HG03064 (cell line): ENCODE measurements around the gene LRRC57.
A peak's percentile ranks its signal among the peaks of the same experiment; 100 is the strongest.
"Not testable (repeated sequence)": the region's sequence is repeated elsewhere in the genome, so short reads cannot be mapped to it uniquely, and the experiment has no call there.

ENCODE experiments used
- ATAC-seq: cut with Tn5 transposase; IDR thresholded peaks from one replicate; pipeline ENCODE4 v1.9.1; 2021; ENCODE audit warnings: low read depth; ENCODE audit not compliant: unreplicated experiment

Gene LRRC57

GRCh38 chr15:42548249-42549031, at the start of gene LRRC57, which contains the start of gene HAUS2:
Gene LRRC57, minus strand, starts transcription at chr15:42548793. Its CDS starts 359 bp downstream, at chr15:42548434.
Gene HAUS2, plus strand, starts transcription at chr15:42548838. Its CDS starts 35 bp downstream, at chr15:42548873.
- ATAC-seq: peak; percentile 76

GRCh38 chr15:42595626-42596240, 47.1 kb upstream of the LRRC57 start:
- no peak for ATAC-seq

- no peak for ATAC-seq
Observed at GRCh38 chr15:42594095-42594494, 45.5 kb upstream of the LRRC57 start.

GRCh38 chr15:42593143-42593542, 44.5 kb upstream of the LRRC57 start:
- ATAC-seq: no peak

- ATAC-seq: no peak
Observed at GRCh38 chr15:42592716-42593115, 44.1 kb upstream of the LRRC57 start.

- no peak for ATAC-seq
Observed at GRCh38 chr15:42591238-42591934, 42.8 kb upstream of the LRRC57 start.

- no peak for ATAC-seq
Observed at GRCh38 chr15:42590619-42591237, 42.1 kb upstream of the LRRC57 start.

GRCh38 chr15:42584031-42584765, 35.6 kb upstream of the LRRC57 start:
- no peak for ATAC-seq

- no peak for ATAC-seq
Observed at GRCh38 chr15:42582569-42583375, 34.2 kb upstream of the LRRC57 start.

GRCh38 chr15:42581272-42581730, 32.7 kb upstream of the LRRC57 start:
- ATAC-seq: no peak

GRCh38 chr15:42578984-42579537, 30.5 kb upstream of the LRRC57 start:
- no peak for ATAC-seq

- no peak for ATAC-seq
Observed at GRCh38 chr15:42577514-42578031, 29.0 kb upstream of the LRRC57 start.

- ATAC-seq: no peak
Observed at GRCh38 chr15:42576776-42577175, 28.2 kb upstream of the LRRC57 start.

- no peak for ATAC-seq
Observed at GRCh38 chr15:42576040-42576594, 27.5 kb upstream of the LRRC57 start.

- peak; percentile 86 for ATAC-seq
Observed at GRCh38 chr15:42575188-42576039, 26.8 kb upstream of the LRRC57 start, which contains the start of gene STARD9. Gene STARD9, plus strand, starts transcription at chr15:42575606. Its CDS starts 110 bp downstream, at chr15:42575716.

- ATAC-seq: no peak
Observed at GRCh38 chr15:42558739-42559138, 10.1 kb upstream of the LRRC57 start.

GRCh38 chr15:42556550-42557207, 8.1 kb upstream of the LRRC57 start:
- ATAC-seq: not testable (repeated sequence)
